ENCODE measurements around the gene MCF2L.
A peak's percentile ranks its signal among the peaks of the same experiment; 100 is the strongest.

The MCF2L gene

GRCh38 chr13:112934078-112934477 lies 34.9 kb upstream of the MCF2L start:
- ATAC-seq = no peak
- TF ChIP-seq SNAI2 (CRISPR knock-in tag; IDR thresholded peaks at IDR 0.05) (no peak), ZFP3 (CRISPR knock-in tag; IDR thresholded peaks at IDR 0.05) (no peak), ZFP30 (CRISPR knock-in tag; IDR thresholded peaks at IDR 0.05) (no peak), ZC3H10 (CRISPR knock-in tag; IDR thresholded peaks at IDR 0.05) (no peak), ARNTL (CRISPR knock-in tag; IDR thresholded peaks at IDR 0.05; ENCODE audit: borderline replicate concordance, low read depth) (no peak)

DNA sequence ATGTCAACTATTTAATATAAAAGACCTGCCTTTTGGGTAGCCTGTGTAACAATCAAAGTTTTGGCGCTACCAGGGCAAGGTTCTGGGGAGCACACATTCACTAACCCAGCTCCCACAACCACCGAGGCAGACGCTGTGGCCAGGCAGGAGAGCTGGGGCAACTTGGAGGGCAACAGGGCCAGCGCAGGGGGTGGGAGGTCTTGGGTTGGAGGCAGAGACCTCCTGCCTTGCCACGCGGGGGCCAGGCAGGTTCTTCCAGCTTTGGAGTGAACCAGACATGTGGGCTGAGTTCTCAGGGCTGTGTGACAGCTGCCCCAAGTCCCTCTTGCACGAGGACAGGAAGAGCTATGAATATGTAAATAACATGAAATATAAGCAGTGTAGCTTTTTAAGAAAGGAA lies 30.3 kb upstream of the MCF2L start:
- no peak for ATAC-seq
- TF ChIP-seq PPARA (CRISPR knock-in tag; IDR thresholded peaks at IDR 0.05; ENCODE audit: borderline replicate concordance) (no peak), CSDC2 (CRISPR knock-in tag; IDR thresholded peaks at IDR 0.05) (no peak)

DNA sequence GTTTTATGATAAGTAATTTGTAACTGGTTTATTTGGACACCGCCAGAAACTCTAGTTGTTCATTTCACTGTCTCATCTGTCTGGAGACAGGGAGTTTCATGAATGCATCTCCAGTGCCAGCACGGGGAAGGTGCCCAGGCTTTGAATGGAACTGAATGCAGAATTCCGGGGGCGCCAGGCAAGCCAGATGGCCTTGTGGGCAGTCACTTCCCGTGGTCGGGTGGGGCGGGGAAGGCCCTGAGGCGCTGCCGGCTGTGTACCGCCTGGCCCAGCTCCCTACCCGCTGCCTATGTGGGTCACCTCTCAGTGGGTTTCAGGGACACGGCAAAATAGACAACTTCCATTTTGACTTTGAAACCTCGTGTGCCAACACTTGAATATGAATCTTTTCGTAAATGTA lies 28.8 kb upstream of the MCF2L start:
- no peak for ATAC-seq

GRCh38 chr13:112941349-112941748 lies 27.7 kb upstream of the MCF2L start:
- ATAC-seq = no peak
- no peak for TF ChIP-seq ISL1 (CRISPR knock-in tag; IDR thresholded peaks at IDR 0.05)
- no peak for TF ChIP-seq ZFP30 (CRISPR knock-in tag; IDR thresholded peaks at IDR 0.05)
- no peak for TF ChIP-seq ARNTL (CRISPR knock-in tag; IDR thresholded peaks at IDR 0.05; ENCODE audit: borderline replicate concordance, low read depth)
- no peak for TF ChIP-seq TCF4 (CRISPR knock-in tag; IDR thresholded peaks at IDR 0.05; ENCODE audit: borderline replicate concordance)
- TF ChIP-seq BACH2 (CRISPR knock-in tag; IDR thresholded peaks at IDR 0.05; ENCODE audit: borderline replicate concordance) = no peak
- TF ChIP-seq, protein P1, sequence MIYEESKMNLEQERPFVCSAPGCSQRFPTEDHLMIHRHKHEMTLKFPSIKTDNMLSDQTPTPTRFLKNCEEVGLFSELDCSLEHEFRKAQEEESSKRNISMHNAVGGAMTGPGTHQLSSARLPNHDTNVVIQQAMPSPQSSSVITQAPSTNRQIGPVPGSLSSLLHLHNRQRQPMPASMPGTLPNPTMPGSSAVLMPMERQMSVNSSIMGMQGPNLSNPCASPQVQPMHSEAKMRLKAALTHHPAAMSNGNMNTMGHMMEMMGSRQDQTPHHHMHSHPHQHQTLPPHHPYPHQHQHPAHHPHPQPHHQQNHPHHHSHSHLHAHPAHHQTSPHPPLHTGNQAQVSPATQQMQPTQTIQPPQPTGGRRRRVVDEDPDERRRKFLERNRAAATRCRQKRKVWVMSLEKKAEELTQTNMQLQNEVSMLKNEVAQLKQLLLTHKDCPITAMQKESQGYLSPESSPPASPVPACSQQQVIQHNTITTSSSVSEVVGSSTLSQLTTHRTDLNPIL (CRISPR knock-in tag; IDR thresholded peaks at IDR 0.05; ENCODE audit: low read depth) = no peak
- no peak for TF ChIP-seq ZNF565 (CRISPR knock-in tag; conservative IDR thresholded peaks at IDR 0.05; ENCODE audit: low read depth)
- TF ChIP-seq SNAI2 (CRISPR knock-in tag; IDR thresholded peaks at IDR 0.05) = no peak
- no peak for TF ChIP-seq GLIS3 (CRISPR knock-in tag; IDR thresholded peaks at IDR 0.05)
- TF ChIP-seq CSRNP3 (CRISPR knock-in tag; IDR thresholded peaks at IDR 0.05) = no peak
- TF ChIP-seq ESRRG (CRISPR knock-in tag; IDR thresholded peaks at IDR 0.05) = no peak

More for the DNA sequence above, 28.8 kb upstream of the MCF2L start:
- TF ChIP-seq TCF4 (CRISPR knock-in tag; IDR thresholded peaks at IDR 0.05; ENCODE audit: borderline replicate concordance) (peak; percentile 60), ZFP3 (CRISPR knock-in tag; IDR thresholded peaks at IDR 0.05) (no peak), ISL1 (CRISPR knock-in tag; IDR thresholded peaks at IDR 0.05) (no peak), ZNF565 (CRISPR knock-in tag; conservative IDR thresholded peaks at IDR 0.05; ENCODE audit: low read depth) (no peak), ZNF70 (CRISPR knock-in tag; IDR thresholded peaks at IDR 0.05) (no peak), SNAI2 (CRISPR knock-in tag; IDR thresholded peaks at IDR 0.05) (no peak), PATZ1 (CRISPR knock-in tag; IDR thresholded peaks at IDR 0.05; ENCODE audit: borderline replicate concordance) (no peak), PPARA (CRISPR knock-in tag; IDR thresholded peaks at IDR 0.05; ENCODE audit: borderline replicate concordance) (no peak), ZNF8 (CRISPR knock-in tag; IDR thresholded peaks at IDR 0.05) (no peak), CSRNP3 (CRISPR knock-in tag; IDR thresholded peaks at IDR 0.05) (no peak), TOX (CRISPR knock-in tag; IDR thresholded peaks at IDR 0.05; ENCODE audit: borderline replicate concordance) (no peak), ESRRG (CRISPR knock-in tag; IDR thresholded peaks at IDR 0.05) (no peak), RARB (CRISPR knock-in tag; IDR thresholded peaks at IDR 0.05) (no peak), ZFP30 (CRISPR knock-in tag; IDR thresholded peaks at IDR 0.05) (no peak)
- TF ChIP-seq, protein P2, sequence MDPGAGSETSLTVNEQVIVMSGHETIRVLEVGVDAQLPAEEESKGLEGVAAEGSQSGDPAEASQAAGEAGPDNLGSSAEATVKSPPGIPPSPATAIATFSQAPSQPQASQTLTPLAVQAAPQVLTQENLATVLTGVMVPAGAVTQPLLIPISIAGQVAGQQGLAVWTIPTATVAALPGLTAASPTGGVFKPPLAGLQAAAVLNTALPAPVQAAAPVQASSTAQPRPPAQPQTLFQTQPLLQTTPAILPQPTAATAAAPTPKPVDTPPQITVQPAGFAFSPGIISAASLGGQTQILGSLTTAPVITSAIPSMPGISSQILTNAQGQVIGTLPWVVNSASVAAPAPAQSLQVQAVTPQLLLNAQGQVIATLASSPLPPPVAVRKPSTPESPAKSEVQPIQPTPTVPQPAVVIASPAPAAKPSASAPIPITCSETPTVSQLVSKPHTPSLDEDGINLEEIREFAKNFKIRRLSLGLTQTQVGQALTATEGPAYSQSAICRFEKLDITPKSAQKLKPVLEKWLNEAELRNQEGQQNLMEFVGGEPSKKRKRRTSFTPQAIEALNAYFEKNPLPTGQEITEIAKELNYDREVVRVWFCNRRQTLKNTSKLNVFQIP (CRISPR knock-in tag; IDR thresholded peaks at IDR 0.05; ENCODE audit: borderline replicate concordance, low read depth) = no peak
- TF ChIP-seq, protein P3, sequence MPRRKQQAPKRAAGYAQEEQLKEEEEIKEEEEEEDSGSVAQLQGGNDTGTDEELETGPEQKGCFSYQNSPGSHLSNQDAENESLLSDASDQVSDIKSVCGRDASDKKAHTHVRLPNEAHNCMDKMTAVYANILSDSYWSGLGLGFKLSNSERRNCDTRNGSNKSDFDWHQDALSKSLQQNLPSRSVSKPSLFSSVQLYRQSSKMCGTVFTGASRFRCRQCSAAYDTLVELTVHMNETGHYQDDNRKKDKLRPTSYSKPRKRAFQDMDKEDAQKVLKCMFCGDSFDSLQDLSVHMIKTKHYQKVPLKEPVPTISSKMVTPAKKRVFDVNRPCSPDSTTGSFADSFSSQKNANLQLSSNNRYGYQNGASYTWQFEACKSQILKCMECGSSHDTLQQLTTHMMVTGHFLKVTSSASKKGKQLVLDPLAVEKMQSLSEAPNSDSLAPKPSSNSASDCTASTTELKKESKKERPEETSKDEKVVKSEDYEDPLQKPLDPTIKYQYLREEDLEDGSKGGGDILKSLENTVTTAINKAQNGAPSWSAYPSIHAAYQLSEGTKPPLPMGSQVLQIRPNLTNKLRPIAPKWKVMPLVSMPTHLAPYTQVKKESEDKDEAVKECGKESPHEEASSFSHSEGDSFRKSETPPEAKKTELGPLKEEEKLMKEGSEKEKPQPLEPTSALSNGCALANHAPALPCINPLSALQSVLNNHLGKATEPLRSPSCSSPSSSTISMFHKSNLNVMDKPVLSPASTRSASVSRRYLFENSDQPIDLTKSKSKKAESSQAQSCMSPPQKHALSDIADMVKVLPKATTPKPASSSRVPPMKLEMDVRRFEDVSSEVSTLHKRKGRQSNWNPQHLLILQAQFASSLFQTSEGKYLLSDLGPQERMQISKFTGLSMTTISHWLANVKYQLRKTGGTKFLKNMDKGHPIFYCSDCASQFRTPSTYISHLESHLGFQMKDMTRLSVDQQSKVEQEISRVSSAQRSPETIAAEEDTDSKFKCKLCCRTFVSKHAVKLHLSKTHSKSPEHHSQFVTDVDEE (CRISPR knock-in tag; IDR thresholded peaks at IDR 0.05) = 0 out of 2 replicates have a peak, but pooled peaks have one; percentile 35
